NCI-H774 (cell line): ENCODE measurements around the gene RPS16.

ENCODE experiments used
- DNase-seq: peaks from one replicate; lab custom pipeline; 2025; lab: John Stamatoyannopoulos, UW

RPS16 gene

GRCh38 chr19:39407410-39407659, 28.4 kb downstream of the RPS16 start:
- DNase-seq: no peak

GRCh38 chr19:39406656-39407409, 28.9 kb downstream of the RPS16 start, which contains the start of gene ZFP36:
Gene ZFP36 (plus strand): TSS chr19:39406847. CDS start chr19:39406905, 58 bp downstream.
- DNase-seq: peak; percentile 50

DNA sequence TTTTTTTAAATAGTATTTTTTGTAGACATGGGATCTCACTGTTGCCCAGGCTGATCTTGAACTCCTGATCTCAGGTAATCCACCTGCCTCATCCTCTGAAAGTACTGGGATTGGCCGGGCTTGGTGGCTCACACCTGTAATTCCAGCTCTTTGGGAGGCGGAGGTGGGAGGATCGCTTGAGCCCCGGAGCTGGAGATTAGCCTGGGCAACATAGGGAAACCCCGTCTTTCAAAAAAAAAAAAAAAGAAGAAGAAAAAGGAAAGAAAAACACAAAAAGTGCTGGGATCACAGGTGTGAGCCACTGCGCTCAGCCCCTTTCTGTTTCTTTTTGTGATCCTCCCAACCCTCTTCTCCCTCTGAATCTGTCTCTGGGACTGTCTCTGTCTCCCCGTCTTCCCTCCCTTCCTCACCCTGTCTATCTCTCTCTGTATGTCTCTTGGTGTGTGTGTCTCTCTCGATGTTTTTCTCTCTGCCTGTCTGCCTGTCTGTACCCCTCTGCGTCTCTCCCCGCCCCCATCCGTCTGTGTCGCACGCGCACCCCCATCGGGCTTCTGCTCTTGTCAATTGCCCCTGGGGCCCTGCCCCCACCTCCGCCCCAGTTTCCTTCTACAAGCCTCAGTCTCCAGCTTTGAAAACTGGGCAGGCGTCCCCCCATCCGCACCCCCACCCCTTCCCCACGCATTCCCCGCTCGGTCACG, 29.6 kb downstream of the RPS16 start:
- DNase-seq: no peak

- no peak for DNase-seq
These were observed 30.3 kb downstream of the RPS16 start for GRCh38 chr19:39405261-39405957.

- DNase-seq: no peak
These were observed 32.1 kb downstream of the RPS16 start for GRCh38 chr19:39403331-39404312.

- peak; percentile 59 for DNase-seq
These were observed 33.1 kb downstream of the RPS16 start for GRCh38 chr19:39402346-39403300.

DNA sequence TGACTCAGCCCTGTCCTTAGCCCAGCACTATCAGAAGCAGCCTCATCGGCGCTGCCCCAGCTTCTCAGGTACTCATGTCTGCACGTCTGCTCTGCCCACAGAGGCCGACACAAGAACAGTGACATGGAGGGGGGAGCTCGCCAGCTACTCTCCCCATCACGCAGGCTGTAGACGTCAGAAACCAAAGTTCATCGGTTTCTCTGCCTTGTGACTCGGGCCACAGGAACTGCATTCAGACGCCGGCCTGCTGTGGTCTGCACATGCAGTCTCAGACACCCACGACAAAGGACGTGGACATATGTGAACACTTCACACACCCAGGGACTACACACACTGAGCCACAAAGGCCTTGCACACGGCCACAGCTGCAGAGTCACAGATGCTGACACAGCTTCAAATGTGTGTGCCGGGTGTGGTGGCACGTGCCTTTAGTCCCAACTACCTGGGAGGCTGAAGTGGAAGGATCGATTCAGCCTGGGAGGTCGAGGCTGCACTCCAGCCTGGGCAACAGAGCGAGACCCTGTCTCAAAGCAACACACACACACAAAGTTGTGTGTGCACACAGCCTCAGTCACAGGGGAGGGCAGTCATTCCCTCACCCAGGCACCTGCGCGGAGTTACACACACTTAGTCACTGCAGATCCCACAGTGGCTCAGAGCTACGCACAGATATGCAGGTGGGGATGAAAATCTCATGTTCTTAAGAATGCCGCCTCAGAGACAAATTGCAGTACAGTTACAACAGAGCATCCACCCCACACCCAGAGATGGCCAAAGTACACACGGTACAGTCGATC, 34.0 kb downstream of the RPS16 start:
- DNase-seq: no peak

- no peak for DNase-seq
These were observed 34.6 kb downstream of the RPS16 start for GRCh38 chr19:39401070-39401548.

DNA sequence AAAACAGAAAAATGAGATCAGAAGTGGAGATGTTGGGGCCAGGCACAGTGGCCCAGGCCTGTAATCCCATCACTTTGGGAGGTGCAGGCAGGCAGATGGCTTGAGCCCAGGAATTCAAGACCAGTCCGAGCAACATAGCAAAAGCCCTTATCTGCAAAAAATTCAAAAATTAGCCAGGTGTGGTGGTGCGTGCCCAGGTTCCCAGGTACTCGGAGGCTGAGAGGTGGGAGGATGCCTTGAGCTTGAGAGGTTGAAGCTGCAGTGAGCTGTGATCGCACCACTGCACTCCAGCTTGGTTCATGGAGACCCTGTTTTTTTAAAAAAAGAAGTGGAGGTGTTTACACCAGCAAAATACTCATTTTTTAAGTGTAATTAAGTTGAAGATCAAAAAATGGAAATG, 35.7 kb downstream of the RPS16 start:
- DNase-seq: no peak

- no peak for DNase-seq
These were observed 36.1 kb downstream of the RPS16 start for GRCh38 chr19:39399668-39400050.

DNA sequence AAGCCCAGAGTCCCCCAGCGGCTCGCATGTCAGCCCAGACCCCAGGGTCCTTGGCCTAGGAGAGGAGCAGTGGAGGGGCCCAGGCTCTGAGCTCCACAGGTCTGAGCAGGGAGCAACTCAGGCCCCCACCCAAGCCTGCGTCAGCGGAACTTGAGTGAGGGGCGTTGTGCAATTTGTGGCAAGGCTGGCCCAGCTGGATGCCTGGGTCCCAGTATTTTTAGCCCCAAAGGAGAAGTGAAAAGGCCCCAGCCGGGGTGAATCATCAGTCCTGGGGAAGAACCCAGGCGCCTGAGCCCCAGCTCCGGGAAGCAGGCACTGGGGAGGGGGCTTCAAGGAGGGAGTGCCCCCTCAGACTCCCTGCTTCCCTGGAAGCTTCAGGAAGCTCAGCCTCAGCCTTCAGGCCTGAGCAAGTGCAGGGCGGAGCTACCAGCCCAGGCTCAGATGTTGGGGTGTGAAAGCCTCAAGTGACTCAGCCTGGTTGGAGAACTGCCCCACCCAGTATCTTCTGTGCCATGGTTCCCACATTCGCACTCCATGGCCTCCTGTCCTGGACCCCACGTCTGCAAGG, 37.4 kb downstream of the RPS16 start:
- DNase-seq: no peak

DNA sequence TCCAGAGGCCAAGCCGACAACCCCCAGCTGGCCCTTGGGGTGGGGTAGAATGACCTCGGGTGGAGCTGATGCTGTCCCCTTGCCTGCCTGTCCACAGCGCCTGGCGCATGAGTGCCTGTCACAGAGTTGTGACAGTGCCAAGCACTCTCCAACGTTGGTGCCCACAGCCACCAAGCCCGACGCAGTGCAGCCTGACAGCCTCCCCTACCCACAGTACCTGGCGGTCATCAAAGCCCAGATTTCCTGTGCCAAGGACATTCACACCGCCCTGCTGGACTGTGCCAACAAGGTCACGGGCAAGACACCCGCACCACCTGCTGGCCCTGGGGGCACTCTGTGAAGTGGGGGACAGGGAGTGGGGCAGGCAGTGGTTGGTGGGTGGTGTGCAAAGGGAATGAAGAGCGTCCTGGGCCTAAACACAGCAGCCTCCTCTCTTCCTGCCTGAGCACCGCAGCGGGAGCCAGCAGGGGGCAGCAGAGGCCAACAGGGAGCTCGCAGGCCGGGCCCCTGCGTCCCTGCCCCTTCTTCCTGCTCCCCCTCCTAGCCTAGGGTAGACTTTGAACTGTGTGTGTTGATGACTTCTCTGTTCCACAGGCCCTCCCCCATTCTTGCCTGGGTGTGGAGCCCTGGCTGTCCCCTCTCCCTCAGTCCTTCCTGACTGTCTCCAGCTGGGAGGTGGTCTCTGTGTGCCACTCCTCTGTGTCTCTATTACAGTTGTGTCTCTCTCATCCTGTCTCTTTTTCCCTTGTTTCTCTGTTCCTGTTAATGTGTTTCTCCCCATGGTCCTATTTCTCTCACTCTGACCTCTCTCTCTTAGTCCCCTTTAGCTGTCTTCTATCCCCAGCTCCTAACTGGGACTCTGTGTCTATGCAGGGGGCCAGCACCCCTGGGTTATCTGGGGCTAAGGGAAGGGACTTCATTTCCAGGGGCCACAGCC, 38.1 kb downstream of the RPS16 start:
- peak; percentile 58 for DNase-seq

DNA sequence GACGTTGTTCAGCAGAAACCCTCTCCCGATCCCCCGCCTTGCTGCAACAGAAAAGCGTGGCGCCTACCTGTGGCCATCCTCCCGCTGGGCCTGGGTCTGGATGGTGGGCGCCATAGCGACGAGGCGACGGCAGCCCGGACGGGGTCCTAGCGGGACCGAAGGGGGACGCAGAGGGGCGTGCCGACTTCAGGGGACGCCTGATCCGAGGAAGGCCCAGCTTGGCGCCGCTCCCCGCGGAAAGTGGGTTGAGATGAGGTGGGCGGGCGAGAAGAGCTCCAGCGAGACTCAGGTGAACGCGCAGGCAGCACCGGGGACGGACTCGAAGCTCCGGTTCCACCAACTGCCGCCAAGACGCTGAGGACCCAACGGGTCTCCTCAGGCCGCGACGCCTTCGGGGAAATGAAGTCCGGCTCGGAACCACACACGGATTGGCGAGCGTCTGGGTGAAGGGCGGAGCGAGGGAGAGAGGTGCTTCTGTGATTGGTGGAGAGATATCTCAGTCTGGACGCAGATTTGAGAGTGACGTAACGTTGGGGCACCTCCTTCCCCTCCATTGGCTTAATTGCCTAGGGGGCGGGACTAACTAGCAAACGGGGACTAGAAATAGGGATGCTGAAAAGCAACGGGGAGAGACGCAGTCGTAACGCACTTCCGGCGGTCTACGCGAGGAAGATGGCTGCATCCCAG, 44.9 kb downstream of the RPS16 start, which contains the start of the genes MED29 and PAF1:
TSS of gene MED29 (plus strand) at position 628 of the 687 bp plus-strand sequence. CDS start at position 673, 45 bp downstream.
TSS of gene PAF1 (minus strand) at position 356 of the 687 bp plus-strand sequence. CDS start at position 114, 242 bp downstream.
- DNase-seq: peak; percentile 99

- no peak for DNase-seq
These were observed 45.3 kb downstream of the RPS16 start for GRCh38 chr19:39390451-39390750.

DNA sequence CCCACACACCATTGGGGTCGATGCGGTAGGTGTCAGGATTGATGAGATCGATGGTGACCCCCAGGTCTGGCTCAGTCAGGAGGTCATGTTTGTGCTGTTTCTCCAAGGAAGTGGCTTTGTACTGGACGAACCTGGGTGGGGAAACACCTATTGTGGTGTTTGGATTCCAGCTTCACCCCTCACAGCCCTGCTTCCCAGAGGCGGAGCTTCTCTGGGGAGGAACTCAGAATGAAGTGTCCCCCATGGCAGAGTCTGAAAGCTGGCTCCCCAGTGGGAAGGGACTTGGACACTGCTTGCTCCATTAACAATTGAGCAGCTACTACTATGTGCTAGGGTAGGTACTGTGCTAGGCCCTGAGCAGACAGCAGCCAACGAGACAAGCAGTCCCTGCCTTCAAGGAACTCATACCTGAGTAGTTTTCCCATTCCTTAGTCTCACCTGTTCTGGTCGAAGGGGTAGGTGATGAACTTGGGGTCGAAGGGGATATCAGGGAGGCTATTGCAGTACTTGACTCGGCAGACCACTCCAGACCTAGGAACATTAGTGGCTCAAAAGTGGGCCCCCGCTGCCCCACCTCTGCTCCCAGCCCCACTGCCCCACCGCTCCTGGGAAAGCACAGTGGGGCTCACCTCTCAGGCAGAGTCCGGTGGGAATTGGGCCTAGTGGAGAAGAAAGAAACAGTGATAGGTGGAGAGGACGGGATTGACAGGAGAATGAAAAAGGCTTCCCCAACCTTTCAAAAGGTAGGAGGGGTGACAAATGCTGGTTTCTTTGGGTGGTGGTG, 45.9 kb downstream of the RPS16 start:
- no peak for DNase-seq

GRCh38 chr19:39388657-39389056, 47.1 kb downstream of the RPS16 start:
- DNase-seq: no peak

DNA sequence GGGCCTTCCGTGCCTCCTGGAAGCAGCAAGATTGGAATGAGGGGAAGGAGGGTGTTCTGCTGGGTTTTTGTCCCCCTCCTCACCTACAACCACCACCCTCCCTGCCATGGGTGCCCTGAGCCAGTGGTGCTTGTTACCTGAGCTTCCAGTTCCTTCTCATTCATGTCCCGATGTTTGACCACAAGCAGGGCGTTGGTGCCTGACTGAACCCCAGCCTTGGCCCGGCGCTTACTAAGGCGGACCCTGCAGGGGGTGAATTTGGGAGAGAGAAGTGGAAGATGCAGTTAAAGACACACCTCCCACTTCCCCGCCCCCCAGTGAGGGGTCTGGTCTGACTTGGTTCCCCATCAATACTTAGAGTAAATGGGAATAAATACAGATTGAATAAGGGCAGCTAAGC, 49.2 kb downstream of the RPS16 start:
- DNase-seq: no peak
